Activated CD8-positive, alpha-beta memory T cell treated with anti-CD3 and anti-CD28 coated beads, Interleukin-2, amount 50 U/mL, for 4 hours (primary cell): ENCODE results near the gene KRTAP10-11.
"Not testable (repeated sequence)": the region's sequence is repeated elsewhere in the genome, so short reads cannot be mapped to it uniquely, and the experiment has no call there.

Experiments used
- DNase-seq: peaks from one replicate; pipeline ENCODE4 v3.0.0-alpha.2; 2020

Gene KRTAP10-11

GRCh38 chr21:44640761-44641160 lies 5.5 kb upstream of the KRTAP10-11 start:
- no peak for DNase-seq

- no peak for DNase-seq
Observed at GRCh38 chr21:44643741-44644310, 2.4 kb upstream of the KRTAP10-11 start.

- no peak for DNase-seq
Observed at GRCh38 chr21:44644878-44645277, 1.3 kb upstream of the KRTAP10-11 start.

GRCh38 chr21:44647222-44647552 lies 973 bp downstream of the KRTAP10-11 start:
- no peak for DNase-seq

GRCh38 chr21:44648557-44649311 lies 2.5 kb downstream of the KRTAP10-11 start:
- no peak for DNase-seq

GRCh38 chr21:44649521-44650100 lies 3.4 kb downstream of the KRTAP10-11 start:
- DNase-seq: no peak

- no peak for DNase-seq
Observed at GRCh38 chr21:44650265-44650972, 4.2 kb downstream of the KRTAP10-11 start.

- no peak for DNase-seq
Observed at GRCh38 chr21:44650973-44651675, 4.9 kb downstream of the KRTAP10-11 start.

- DNase-seq: no peak
Observed at GRCh38 chr21:44653123-44653522, 6.9 kb downstream of the KRTAP10-11 start.

- DNase-seq: peak; percentile 47
Observed at GRCh38 chr21:44653656-44654575, 7.7 kb downstream of the KRTAP10-11 start.

GRCh38 chr21:44654576-44655175 lies 8.5 kb downstream of the KRTAP10-11 start, which contains the start of gene KRTAP12-4:
TSS of gene KRTAP12-4 (minus strand) at chr21:44654659. CDS start at chr21:44654614, 45 bp downstream.
- no peak for DNase-seq

- DNase-seq: no peak
Observed at GRCh38 chr21:44656868-44657267, 10.7 kb downstream of the KRTAP10-11 start.

- peak; percentile 41 for DNase-seq
Observed at GRCh38 chr21:44657635-44658540, 11.7 kb downstream of the KRTAP10-11 start, which contains the start of gene KRTAP12-3. TSS of gene KRTAP12-3 (plus strand) at chr21:44657932. CDS start at chr21:44657980, 48 bp downstream.

GRCh38 chr21:44658541-44658910 lies 12.3 kb downstream of the KRTAP10-11 start:
- DNase-seq: no peak

- no peak for DNase-seq
Observed at GRCh38 chr21:44658913-44659595, 12.8 kb downstream of the KRTAP10-11 start.

GRCh38 chr21:44661567-44661966 lies 15.4 kb downstream of the KRTAP10-11 start:
- DNase-seq: not testable (repeated sequence)

- no peak for DNase-seq
Observed at GRCh38 chr21:44664691-44665090, 18.5 kb downstream of the KRTAP10-11 start.

- DNase-seq: no peak
Observed at GRCh38 chr21:44666401-44667320, 20.4 kb downstream of the KRTAP10-11 start, which contains the start of gene KRTAP12-2. TSS of gene KRTAP12-2 (minus strand) at chr21:44666927. CDS start at chr21:44666886, 41 bp downstream.
